HepG2 (cell line): ENCODE results near the gene RARG. TPM values are rescaled to one million over a fixed set of nuclear protein-coding genes. Genes with fewer than 3 reads are reported as not detected.

Experiments used
- ATAC-seq: fragments of 200-7000 bp; cut with Tn5 transposase; 3 replicates; pipeline ENCODE4 v1.9.1; 2020; ENCODE audit warnings: mild to moderate bottlenecking, moderate library complexity
- BruUV-seq: library from RNA; stranded (reverse); fragments of 400-500 nt; replicated peaks from 2 replicates; lab custom pipeline; 2021; lab: Mats Ljungman, UMichigan
- CTCF ChIA-PET: fragments of 300-600 bp; formaldehyde crosslinking; extraction: SDS; loops from one replicate; lab custom pipeline; 2021; ENCODE audit warnings: low total read pairs, inconsistent platforms, low intra/inter-chr PET ratio; lab: Yijun Ruan, JAX
- POLR2A ChIA-PET: fragments of 350-600 bp; sonication (Branson Sonifier 250); formaldehyde crosslinking; loops from one replicate; lab custom pipeline; 2020; ENCODE audit warnings: antibody characterized with exemption, inconsistent platforms; lab: Yijun Ruan, JAX
- DNase-seq: peaks from one replicate; pipeline ENCODE4 v3.0.0-alpha.2; 2015; ENCODE audit warnings: low spot score
- FAIRE-seq: peaks from 3 replicates; lab custom pipeline; 2011; peaks lifted over from hg19 to GRCh38; lab: Jason Lieb, UNC
- H2AFZ ChIP-seq: one replicate; pipeline ENCODE4 v1.6.1; 2011; ENCODE audit warnings: low read length, inconsistent platforms
- H3K27ac ChIP-seq: fragments of 300-600 bp; 3 replicates; pipeline ENCODE4 v1.8.0; 2011; ENCODE audit warnings: mixed run types, mild to moderate bottlenecking, mixed read lengths, low read length, inconsistent platforms; ENCODE audit not compliant: insufficient read depth; ENCODE audit errors: extremely low read length
- H3K27me3 ChIP-seq, 2 experiments: fragments of 200-600 bp in 1 of 2; 2 replicates in 1 of 2; 3 replicates in 1 of 2; pipeline versions ENCODE4 v1.6.0 to v1.8.0; 2011; ENCODE audit warnings: low read length in 2 of 2, mild to moderate bottlenecking in 2 of 2, moderate library complexity in 2 of 2, inconsistent platforms in 1 of 2; ENCODE audit not compliant: insufficient read depth in 2 of 2, control insufficient read depth in 1 of 2
- H3K36me3 ChIP-seq, 2 experiments: fragments of 200-600 bp in 1 of 2; replicated peaks in 1 of 2; 2 replicates in 1 of 2; 3 replicates in 1 of 2; pipeline versions ENCODE4 v1.5.1 to v1.8.0; 2011; ENCODE audit warnings: low read length in 2 of 2, inconsistent platforms in 1 of 2; ENCODE audit not compliant: insufficient read depth in 2 of 2, control insufficient read depth in 1 of 2
- H3K4me1 ChIP-seq: 2 replicates; pipeline ENCODE4 v1.5.1; 2012; ENCODE audit warnings: low read length, inconsistent platforms; ENCODE audit not compliant: insufficient read depth
- H3K4me2 ChIP-seq: 2 replicates; pipeline ENCODE4 v1.6.0; 2011; ENCODE audit warnings: low read depth, low read length, inconsistent platforms
- H3K4me3 ChIP-seq, 3 experiments: fragments of 200-600 bp in 1 of 3; sonication (generic), shearing (Covaris generic) in 1 of 3; replicated peaks in 1 of 3; 2 replicates each; pipeline ENCODE4 v1.5.1; 2011 to 2016; ENCODE audit warnings: low read length in 3 of 3, inconsistent platforms in 2 of 3, low read depth in 2 of 3, mild to moderate bottlenecking in 2 of 3, control low read depth in 1 of 3, mixed read lengths in 1 of 3; ENCODE audit not compliant: insufficient read depth in 1 of 3
- H3K79me2 ChIP-seq: one replicate; pipeline ENCODE4 v1.6.1; 2011; ENCODE audit warnings: low read length, inconsistent platforms; ENCODE audit not compliant: insufficient read depth
- H3K9ac ChIP-seq: 2 replicates; pipeline ENCODE4 v1.6.0; 2011; ENCODE audit warnings: mild to moderate bottlenecking, low read depth, low read length, inconsistent platforms; ENCODE audit not compliant: insufficient read depth
- H3K9me3 ChIP-seq: 2 replicates; pipeline ENCODE4 v1.5.1; 2012; ENCODE audit warnings: mild to moderate bottlenecking, low read length
- H4K20me1 ChIP-seq: 2 replicates; pipeline ENCODE4 v1.6.0; 2011; ENCODE audit warnings: inconsistent platforms, mild to moderate bottlenecking, low read length, moderate library complexity; ENCODE audit not compliant: insufficient read depth
- CBFB ChIP-seq: sonication (generic); formaldehyde crosslinking; IDR thresholded peaks from 2 replicates; pipeline ENCODE4 v1.4.0; 2020; ENCODE audit warnings: missing genetic modification reagents
- CEBPG ChIP-seq: IDR thresholded peaks from 2 replicates; pipeline ENCODE4 v1.6.1; 2016
- FOXC1 ChIP-seq: sonication (generic); formaldehyde crosslinking; IDR thresholded peaks from 2 replicates; pipeline ENCODE4 v1.8.0; 2022; ENCODE audit warnings: mild to moderate bottlenecking, missing genetic modification reagents, borderline replicate concordance
- GABPB1 ChIP-seq: IDR thresholded peaks from 2 replicates; pipeline ENCODE4 v1.6.1; 2016; ENCODE audit warnings: mild to moderate bottlenecking, missing genetic modification reagents, moderate library complexity, missing compliant biosample characterization
- HNRNPK ChIP-seq: fragments of 200-400 bp; formaldehyde crosslinking; IDR thresholded peaks from 2 replicates; pipeline ENCODE4 v1.6.1; 2018; ENCODE audit warnings: low read length, low read depth, moderate library complexity, mild to moderate bottlenecking; ENCODE audit not compliant: poor library complexity, severe bottlenecking
- SRSF1 ChIP-seq: fragments of 200-400 bp; formaldehyde crosslinking; optimal IDR thresholded peaks from 2 replicates; pipeline ENCODE3; 2017; ENCODE audit warnings: mild to moderate bottlenecking, low read depth, low read length, moderate library complexity
- ZNF263 ChIP-seq: sonication (generic); formaldehyde crosslinking; IDR thresholded peaks from 2 replicates; pipeline ENCODE4 v1.4.0; 2020; ENCODE audit warnings: missing genetic modification reagents
- WGBS: methylation state at CpG from one replicate; pipeline ENCODE4 v1.1.6; 2017; ENCODE audit warnings: low lambda C conversion rate; 5-methylcytosine and 5-hydroxymethylcytosine counted together
- in situ Hi-C: cut with HindIII; loops from 2 replicates; pipeline ENCODE4 v1.10.0; 2017; ENCODE audit warnings: low pct_unique_long_range_greater_than_20kb; ENCODE audit not compliant: extremely low pct_ligation_motif_present
- intact Hi-C: fragments of 100-400 bp; cut with micrococcal nuclease; formaldehyde crosslinking; loops from one replicate; pipeline ENCODE4 v1.10.0; 2022; ENCODE audit not compliant: unreplicated experiment
- polyA plus RNA-seq, 8 experiments: library from polyadenylated mRNA; depleted of rRNA in 3 of 8; stranded (reverse) in 7 of 8; unstranded in 1 of 8; fragments of >200 nt; fragmentation: Illumina TruSeq in 4 of 8; extraction: Trizol in 4 of 8; gene quantifications; 2 replicates each; pipeline versions ENCODE4 v1.2.1 to v1.2.3, GENCODE V29; 2011 to 2016; ENCODE audit warnings: low read depth in 4 of 8, missing spikeins in 1 of 8, mixed read lengths in 1 of 8; ENCODE audit not compliant: insufficient read depth in 1 of 8
- total RNA-seq, 5 experiments: library from RNA; depleted of rRNA; stranded (reverse); fragments of >200 nt; fragmentation: Illumina TruSeq; extraction: Trizol; gene quantifications; 2 replicates each; pipeline ENCODE4 v1.2.3, GENCODE V29; 2016; ENCODE audit warnings: low read depth in 1 of 5
- TF ChIP-seq, protein P1 (sequence below), 2 experiments: fragments of 450-650 bp in 1 of 2; sonication (generic) in 1 of 2; formaldehyde crosslinking; IDR thresholded peaks; 2 replicates each; pipeline versions ENCODE4 v1.5.0 to v1.8.0; 2020 to 2022; ENCODE audit warnings: mild to moderate bottlenecking in 1 of 2, missing genetic modification reagents in 1 of 2
- TF ChIP-seq, protein P2 (sequence below): IDR thresholded peaks from 2 replicates; pipeline ENCODE4 v1.6.1; 2016; ENCODE audit warnings: low read depth
- TF ChIP-seq, protein P3 (sequence below): sonication (generic); formaldehyde crosslinking; IDR thresholded peaks from 2 replicates; pipeline ENCODE4 v1.4.0; 2020; ENCODE audit warnings: missing genetic modification reagents
- TF ChIP-seq, protein P4 (sequence below): sonication (generic); formaldehyde crosslinking; IDR thresholded peaks from 2 replicates; pipeline ENCODE4 v1.4.0; 2020; ENCODE audit warnings: missing genetic modification reagents

RARG gene
- total and polyA plus RNA-seq, 2 of the 13 experiments (the other 11 are each of a cell fraction or from before 2014, with no cell fraction given) = 0.77 to 1.5 TPM

DNA sequence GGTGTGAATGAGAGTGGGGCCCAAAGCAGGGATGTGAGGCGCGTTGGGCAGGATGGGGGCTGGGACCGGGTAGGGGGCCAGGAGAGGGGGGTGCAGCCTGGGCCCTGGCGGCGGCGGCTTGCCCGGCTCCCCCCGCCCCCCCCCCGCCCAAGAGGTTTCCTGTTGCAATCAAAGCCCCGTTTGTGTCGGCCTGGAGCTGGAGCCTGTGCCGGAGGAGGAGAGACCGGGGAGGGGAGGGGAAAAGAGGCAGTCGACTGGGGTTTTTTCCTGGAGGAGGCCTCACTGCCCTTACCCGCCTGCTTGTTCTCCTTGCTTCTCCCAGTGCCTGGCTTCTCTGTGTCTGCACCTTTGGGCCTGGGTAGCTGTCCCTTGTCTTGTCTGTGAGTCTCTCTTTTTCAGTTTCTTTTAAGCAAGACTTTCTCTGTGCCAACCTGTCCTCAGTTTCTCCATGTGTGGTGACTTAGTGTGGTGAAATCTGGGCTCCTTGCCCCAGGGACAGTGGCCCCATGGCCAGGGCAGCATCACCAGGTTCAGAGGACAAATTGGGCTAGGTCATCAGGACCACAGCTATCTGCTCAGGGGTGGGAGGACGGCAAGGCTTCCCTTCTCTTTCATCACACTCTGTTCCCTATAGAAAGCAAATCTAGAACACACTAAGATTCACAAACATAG lies 8.5 kb downstream of the RARG start:
- intact Hi-C loops (loop anchor here (5.0 kb wide), 1 partner anchor 74 kb away; the partner anchor contains the start of genes MYG1 and PFDN5), in situ Hi-C loops (no loop called here)
- no peaks in the 10 kb centered on the region for H3K79me2 ChIP-seq
- H3K9ac ChIP-seq = no peak overlapping the region
- no peak for ATAC-seq
- peak overlapping the region; percentile 100 for H3K4me2 ChIP-seq
- TF ChIP-seq, protein P1, sequence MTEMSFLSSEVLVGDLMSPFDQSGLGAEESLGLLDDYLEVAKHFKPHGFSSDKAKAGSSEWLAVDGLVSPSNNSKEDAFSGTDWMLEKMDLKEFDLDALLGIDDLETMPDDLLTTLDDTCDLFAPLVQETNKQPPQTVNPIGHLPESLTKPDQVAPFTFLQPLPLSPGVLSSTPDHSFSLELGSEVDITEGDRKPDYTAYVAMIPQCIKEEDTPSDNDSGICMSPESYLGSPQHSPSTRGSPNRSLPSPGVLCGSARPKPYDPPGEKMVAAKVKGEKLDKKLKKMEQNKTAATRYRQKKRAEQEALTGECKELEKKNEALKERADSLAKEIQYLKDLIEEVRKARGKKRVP (CRISPR knock-in tag; IDR thresholded peaks at IDR 0.05) = peak in 1 of 2 experiments; percentile 34; a peak in 1 of 4 replicates
- TF ChIP-seq, protein P2, sequence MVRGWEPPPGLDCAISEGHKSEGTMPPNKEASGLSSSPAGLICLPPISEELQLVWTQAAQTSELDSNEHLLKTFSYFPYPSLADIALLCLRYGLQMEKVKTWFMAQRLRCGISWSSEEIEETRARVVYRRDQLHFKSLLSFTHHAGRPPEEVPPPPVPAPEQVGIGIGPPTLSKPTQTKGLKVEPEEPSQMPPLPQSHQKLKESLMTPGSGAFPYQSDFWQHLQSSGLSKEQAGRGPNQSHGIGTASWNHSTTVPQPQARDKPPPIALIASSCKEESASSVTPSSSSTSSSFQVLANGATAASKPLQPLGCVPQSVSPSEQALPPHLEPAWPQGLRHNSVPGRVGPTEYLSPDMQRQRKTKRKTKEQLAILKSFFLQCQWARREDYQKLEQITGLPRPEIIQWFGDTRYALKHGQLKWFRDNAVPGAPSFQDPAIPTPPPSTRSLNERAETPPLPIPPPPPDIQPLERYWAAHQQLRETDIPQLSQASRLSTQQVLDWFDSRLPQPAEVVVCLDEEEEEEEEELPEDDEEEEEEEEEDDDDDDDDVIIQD (CRISPR knock-in tag) = no peak
- TF ChIP-seq ZNF263 (CRISPR knock-in tag) = 0 out of 2 replicates have a peak, but pooled peaks have one; percentile 19
- TF ChIP-seq GABPB1 = peak; percentile 36; the same call in 1 of the 2 replicates
- peak; percentile 27 for TF ChIP-seq HNRNPK
- no peak for TF ChIP-seq CBFB (CRISPR knock-in tag)
- TF ChIP-seq, protein P3, sequence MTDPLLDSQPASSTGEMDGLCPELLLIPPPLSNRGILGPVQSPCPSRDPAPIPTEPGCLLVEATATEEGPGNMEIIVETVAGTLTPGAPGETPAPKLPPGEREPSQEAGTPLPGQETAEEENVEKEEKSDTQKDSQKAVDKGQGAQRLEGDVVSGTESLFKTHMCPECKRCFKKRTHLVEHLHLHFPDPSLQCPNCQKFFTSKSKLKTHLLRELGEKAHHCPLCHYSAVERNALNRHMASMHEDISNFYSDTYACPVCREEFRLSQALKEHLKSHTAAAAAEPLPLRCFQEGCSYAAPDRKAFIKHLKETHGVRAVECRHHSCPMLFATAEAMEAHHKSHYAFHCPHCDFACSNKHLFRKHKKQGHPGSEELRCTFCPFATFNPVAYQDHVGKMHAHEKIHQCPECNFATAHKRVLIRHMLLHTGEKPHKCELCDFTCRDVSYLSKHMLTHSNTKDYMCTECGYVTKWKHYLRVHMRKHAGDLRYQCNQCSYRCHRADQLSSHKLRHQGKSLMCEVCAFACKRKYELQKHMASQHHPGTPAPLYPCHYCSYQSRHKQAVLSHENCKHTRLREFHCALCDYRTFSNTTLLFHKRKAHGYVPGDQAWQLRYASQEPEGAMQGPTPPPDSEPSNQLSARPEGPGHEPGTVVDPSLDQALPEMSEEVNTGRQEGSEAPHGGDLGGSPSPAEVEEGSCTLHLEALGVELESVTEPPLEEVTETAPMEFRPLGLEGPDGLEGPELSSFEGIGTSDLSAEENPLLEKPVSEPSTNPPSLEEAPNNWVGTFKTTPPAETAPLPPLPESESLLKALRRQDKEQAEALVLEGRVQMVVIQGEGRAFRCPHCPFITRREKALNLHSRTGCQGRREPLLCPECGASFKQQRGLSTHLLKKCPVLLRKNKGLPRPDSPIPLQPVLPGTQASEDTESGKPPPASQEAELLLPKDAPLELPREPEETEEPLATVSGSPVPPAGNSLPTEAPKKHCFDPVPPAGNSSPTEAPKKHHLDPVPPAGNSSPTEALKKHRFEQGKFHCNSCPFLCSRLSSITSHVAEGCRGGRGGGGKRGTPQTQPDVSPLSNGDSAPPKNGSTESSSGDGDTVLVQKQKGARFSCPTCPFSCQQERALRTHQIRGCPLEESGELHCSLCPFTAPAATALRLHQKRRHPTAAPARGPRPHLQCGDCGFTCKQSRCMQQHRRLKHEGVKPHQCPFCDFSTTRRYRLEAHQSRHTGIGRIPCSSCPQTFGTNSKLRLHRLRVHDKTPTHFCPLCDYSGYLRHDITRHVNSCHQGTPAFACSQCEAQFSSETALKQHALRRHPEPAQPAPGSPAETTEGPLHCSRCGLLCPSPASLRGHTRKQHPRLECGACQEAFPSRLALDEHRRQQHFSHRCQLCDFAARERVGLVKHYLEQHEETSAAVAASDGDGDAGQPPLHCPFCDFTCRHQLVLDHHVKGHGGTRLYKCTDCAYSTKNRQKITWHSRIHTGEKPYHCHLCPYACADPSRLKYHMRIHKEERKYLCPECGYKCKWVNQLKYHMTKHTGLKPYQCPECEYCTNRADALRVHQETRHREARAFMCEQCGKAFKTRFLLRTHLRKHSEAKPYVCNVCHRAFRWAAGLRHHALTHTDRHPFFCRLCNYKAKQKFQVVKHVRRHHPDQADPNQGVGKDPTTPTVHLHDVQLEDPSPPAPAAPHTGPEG (CRISPR knock-in tag) = no peak
- TF ChIP-seq, protein P4, sequence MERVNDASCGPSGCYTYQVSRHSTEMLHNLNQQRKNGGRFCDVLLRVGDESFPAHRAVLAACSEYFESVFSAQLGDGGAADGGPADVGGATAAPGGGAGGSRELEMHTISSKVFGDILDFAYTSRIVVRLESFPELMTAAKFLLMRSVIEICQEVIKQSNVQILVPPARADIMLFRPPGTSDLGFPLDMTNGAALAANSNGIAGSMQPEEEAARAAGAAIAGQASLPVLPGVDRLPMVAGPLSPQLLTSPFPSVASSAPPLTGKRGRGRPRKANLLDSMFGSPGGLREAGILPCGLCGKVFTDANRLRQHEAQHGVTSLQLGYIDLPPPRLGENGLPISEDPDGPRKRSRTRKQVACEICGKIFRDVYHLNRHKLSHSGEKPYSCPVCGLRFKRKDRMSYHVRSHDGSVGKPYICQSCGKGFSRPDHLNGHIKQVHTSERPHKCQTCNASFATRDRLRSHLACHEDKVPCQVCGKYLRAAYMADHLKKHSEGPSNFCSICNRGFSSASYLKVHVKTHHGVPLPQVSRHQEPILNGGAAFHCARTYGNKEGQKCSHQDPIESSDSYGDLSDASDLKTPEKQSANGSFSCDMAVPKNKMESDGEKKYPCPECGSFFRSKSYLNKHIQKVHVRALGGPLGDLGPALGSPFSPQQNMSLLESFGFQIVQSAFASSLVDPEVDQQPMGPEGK (CRISPR knock-in tag) = peak; percentile 94
- TF ChIP-seq SRSF1 = peak; percentile 80
- TF ChIP-seq FOXC1 (CRISPR knock-in tag) = 0 out of 2 replicates have a peak, but pooled peaks have one; percentile 36
- 0 out of 2 replicates have a peak, but pooled peaks have one; percentile 18 for TF ChIP-seq CEBPG (CRISPR knock-in tag)
- H3K9me3 ChIP-seq = no peaks in the 10 kb centered on the region
- ChIA-PET POLR2A (no interaction called here), CTCF (no interaction called here)
- peaks cover 46% of the 10 kb centered on the region for H3K4me1 ChIP-seq
- no peaks in the 10 kb centered on the region for H3K36me3 ChIP-seq
- WGBS = 2% methylated on average over 7 of the region's 16 CpGs
- H4K20me1 ChIP-seq = no peaks in the 10 kb centered on the region
- no peak for FAIRE-seq
- no peak overlapping the region for H2AFZ ChIP-seq
- peak overlapping the region in 2 of 3 experiments; percentile 1 to 89; a peak in 1 of 6 replicates for H3K4me3 ChIP-seq
- peaks cover 0 to 27% of the 10 kb centered on the region in 2 experiments; a peak in 4 of 5 replicates for H3K27me3 ChIP-seq
- BruUV-seq = no TSS peak
- H3K27ac ChIP-seq = no peak overlapping the region
- no peak for DNase-seq
